ENCODE results near the gene LPAR6.

LPAR6 gene

DNA sequence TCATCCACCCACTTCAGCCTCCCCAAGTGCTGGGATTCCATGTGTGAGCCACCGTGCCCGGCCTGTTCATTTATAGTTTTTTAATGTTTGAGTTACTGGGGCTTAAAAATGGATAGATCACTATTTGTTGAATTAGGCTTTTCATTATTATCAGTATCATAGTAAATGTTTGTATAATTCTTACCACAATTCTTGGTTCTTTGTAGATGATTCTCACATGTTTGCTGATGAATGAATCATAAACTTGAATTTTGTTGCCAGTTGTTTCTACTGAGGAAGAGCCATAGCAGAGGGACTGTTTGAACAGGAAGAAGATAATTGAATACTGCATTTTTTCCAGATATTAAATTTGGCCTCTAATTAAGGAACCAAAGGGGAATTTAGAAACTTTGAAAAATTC lies 2.6 kb upstream of the LPAR6 start:
- no peak for DNase-seq (ENCODE audit: low read depth in 1 of 2, low spot score in 1 of 2)

DNA sequence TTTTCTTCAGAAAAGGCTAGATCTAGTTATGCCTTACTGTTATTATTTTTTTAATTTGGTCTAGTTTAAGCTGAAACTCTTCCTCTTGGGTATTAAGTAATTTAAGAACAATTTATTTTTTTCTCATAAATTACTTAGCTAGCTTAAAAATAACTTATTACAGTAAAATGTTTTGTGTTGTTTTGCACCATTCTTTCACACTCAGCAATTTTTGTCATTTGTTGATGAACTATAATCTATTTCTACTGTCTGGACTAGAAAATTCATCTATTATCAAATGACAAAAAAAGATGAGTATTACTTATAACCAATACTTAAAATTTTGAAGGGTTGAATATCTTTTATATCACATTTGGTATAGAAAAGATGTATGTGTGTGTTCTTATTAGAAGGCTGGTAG lies 1.6 kb upstream of the LPAR6 start:
- DNase-seq (ENCODE audit: low read depth in 1 of 2, low spot score in 1 of 2) = no peak

- no peak for DNase-seq (ENCODE audit: low read depth in 1 of 2, low spot score in 1 of 2)
These were observed 927 bp downstream of the LPAR6 start for GRCh38 chr13:48411841-48412531.

GRCh38 chr13:48411147-48411794 lies 1.6 kb downstream of the LPAR6 start:
- no peak for DNase-seq (ENCODE audit: low read depth in 1 of 2, low spot score in 1 of 2)

DNA sequence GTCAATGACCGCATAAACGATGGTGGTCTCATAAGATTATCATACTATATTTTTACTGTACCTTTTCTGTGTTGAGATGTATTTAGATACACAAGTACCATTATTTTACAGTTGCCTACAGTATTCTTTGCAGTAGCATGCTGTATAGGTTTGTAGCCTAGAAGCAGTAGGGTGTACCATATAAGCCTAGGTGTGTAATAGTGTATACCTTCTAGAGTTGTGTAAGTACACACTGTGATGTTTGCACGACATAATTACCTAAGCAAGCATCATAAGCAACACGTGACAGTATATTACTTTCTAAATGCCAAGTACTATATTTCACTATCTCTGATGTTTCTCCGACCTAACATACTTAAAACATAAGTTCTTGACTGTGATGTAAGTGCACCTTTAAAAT lies 2.7 kb downstream of the LPAR6 start:
- no peak for DNase-seq (ENCODE audit: low read depth in 1 of 2, low spot score in 1 of 2)

- DNase-seq (ENCODE audit: low read depth in 1 of 2, low spot score in 1 of 2) = no peak
These were observed 7.0 kb downstream of the LPAR6 start for GRCh38 chr13:48405875-48406274.

DNA sequence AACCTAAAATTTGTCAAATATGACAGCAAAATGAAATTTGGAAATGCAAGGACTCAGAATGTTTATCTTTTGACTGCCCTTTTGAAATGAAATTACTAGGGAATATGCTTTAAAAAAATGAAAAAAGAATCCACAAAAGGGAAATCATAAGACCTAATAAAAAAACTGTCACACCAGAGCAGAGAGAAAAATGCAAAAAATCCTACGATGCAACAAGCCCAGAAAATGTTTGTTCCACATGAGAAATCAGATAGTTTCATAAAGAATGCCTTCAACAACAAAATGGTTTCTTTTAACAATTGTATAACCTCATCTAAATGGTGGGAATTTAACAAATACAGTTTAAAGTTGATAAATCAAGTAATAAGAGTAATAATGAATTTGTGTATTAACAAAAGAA lies 8.0 kb downstream of the LPAR6 start:
- DNase-seq (ENCODE audit: low read depth in 1 of 2, low spot score in 1 of 2) = no peak

GRCh38 chr13:48403913-48404312 lies 9.0 kb downstream of the LPAR6 start:
- no peak for DNase-seq (ENCODE audit: low read depth in 1 of 2, low spot score in 1 of 2)

- DNase-seq (ENCODE audit: low read depth in 1 of 2, low spot score in 1 of 2) = no peak
These were observed 9.7 kb downstream of the LPAR6 start for GRCh38 chr13:48403151-48403631.

GRCh38 chr13:48402325-48402932 lies 10.5 kb downstream of the LPAR6 start:
- no peak for DNase-seq (ENCODE audit: low read depth in 1 of 2, low spot score in 1 of 2)

DNA sequence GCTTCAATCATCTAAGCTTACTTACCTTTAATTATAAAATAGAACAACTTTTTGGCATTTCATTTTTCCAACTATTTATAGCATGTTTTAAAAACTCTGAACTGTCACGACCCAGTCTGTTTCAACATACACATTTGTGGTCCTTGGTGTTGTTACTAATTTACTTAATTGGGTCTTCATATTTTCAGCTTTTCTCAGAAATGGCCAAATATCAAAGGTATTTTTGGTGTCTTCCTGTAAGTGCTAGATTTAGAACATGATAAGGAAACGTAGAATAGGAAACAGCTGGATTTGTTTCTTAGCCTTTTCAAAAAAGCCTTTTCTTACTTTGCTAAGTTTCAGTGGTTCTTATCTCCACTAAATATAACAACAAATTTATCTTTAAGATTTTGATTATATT lies 11.4 kb downstream of the LPAR6 start:
- DNase-seq (ENCODE audit: low read depth in 1 of 2, low spot score in 1 of 2) = no peak

GRCh38 chr13:48400850-48401291 lies 12.0 kb downstream of the LPAR6 start:
- no peak for DNase-seq (ENCODE audit: low read depth in 1 of 2, low spot score in 1 of 2)

GRCh38 chr13:48400090-48400694 lies 12.7 kb downstream of the LPAR6 start:
- no peak for DNase-seq (ENCODE audit: low read depth in 1 of 2, low spot score in 1 of 2)

DNA sequence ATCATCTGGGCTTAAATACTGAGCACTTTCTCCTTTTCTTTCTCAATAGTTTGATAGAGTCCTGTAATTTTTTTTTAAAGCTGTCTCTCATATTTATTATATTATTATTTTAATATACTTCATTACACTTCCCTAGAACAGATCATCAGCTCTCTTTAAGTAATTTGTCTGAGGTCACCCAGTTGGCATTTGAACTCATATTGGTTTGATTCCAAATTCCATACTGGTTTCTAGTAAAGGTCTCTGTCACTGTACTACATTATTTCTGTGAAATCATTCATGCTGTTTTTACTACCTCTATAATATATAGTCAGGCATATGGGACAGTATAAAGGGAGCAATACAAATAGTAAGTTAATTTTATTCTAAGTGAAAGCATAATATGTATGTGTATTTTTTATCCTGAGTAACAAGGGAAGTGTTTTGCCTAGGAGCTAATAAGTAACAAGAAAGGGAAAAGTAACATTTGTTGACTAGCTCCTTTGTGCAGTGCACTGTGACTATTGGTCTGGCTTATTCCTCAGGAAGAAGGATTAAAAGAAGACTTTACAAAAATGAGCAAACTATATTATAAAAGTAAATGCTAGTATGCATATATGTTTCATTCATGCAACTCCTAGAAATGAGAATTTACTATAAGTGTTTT lies 14.3 kb downstream of the LPAR6 start:
- no peak for DNase-seq (ENCODE audit: low read depth in 1 of 2, low spot score in 1 of 2)

GRCh38 chr13:48397744-48398143 lies 15.2 kb downstream of the LPAR6 start:
- DNase-seq (ENCODE audit: low read depth in 1 of 2, low spot score in 1 of 2) = no peak

DNA sequence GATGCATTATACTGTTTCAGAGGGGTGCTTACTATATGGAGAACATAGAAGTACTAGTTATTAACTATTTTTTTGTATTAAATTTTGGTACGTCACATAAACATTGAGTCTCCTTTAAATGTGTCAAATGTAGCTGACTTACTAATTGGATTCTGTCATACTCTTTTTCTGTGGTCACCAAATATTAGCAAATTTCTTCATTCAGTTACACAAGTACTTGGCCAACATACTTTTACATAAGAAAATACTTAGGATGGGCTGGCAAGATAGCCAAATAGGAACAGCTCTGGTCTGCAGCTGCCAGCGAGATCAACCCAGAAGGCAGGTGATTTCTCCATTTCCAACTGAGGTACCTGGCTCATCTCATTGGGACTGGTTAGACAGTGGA lies 19.2 kb downstream of the LPAR6 start:
- no peak for DNase-seq (ENCODE audit: low read depth in 1 of 2, low spot score in 1 of 2)

DNA sequence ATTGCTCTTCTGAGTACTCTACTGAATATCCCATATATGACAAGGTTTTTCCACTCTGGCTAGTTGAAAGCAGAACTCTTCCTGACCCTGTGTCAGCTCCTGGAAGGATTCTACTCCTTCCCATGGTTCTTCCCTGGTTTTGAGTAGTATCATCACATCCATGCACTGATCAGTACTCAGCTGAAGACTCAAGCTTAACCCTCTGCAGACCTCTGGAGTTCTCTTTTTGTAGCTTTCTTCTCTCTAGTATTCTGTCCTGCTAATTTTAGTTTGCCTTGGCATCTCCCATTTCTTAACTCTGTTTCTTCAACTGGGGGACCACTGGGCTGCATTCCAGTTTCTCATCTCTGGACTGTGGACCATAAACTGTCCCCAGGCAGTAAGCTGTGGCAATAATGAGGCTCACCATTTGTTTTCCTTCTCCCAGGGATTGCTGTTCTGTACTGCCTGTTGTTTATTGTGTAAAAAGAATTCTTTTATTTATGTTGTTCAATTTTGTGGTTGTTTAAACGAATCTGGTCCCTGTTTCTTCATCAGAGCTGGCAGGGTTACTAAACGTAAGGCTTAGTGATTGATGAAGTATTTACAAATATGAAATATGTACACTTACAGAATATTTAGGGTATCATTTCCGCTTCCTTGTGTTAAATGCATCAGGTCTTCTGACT lies 19.7 kb downstream of the LPAR6 start:
- DNase-seq (ENCODE audit: low read depth in 1 of 2, low spot score in 1 of 2) = no peak

DNA sequence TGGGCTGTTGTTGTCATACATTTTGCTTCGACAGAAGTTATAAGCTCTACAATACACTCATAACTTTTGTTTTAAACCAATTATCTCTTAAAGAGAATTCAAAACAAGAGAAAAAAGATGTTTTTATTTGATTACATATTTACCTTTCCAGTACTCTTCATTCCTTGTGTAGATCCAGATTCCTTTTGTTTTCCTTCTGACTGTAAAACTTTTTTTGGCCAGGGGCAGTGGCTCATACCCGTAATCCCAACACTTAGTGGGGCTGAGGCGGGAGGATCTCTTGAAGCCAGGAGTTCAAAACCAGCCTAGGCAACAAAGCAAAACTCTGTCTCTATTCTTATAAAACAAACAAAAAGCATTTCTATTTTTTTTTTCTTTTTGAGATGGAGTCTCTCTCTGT lies 21.7 kb downstream of the LPAR6 start:
- no peak for DNase-seq (ENCODE audit: low read depth in 1 of 2, low spot score in 1 of 2)

DNA sequence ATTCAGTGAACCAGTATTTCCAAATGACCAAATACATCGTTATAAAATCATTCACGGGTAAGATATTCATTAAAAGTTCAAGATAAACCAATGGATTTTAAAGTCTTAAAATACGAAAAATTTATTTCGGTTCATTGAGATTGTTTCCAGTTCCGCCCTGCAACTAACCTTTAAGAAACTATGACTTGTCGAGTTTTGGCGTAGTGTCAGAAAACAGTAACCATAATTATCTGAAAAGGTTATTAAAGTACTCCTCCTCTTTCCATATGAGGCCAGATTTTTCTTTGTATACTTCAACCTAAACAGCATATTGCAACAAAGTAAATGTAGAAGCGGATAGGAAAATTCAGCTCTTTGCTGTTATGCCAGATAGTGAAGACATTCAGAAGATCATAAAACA lies 26.1 kb downstream of the LPAR6 start:
- no peak for DNase-seq (ENCODE audit: low read depth in 1 of 2, low spot score in 1 of 2)

- DNase-seq (ENCODE audit: low read depth in 1 of 2, low spot score in 1 of 2) = no peak
These were observed 29.5 kb downstream of the LPAR6 start for GRCh38 chr13:48383384-48383783.

DNA sequence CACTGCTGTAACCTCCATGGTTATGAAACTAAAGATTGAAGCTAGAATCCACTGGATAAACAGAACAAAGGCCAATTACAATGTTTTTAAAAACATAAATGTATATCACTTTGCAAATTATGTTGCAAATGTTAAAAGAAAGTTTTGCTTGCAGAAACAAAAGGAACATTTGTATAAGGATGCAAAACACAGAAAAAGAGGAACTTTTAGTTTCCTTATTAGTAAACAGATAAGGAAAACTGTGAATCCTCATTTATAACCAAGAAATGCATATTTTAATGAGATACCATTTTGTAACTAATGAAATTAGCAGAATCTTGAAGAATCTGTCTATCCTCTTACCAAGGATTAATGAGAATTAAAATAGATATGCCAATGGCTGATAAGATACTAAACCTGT lies 32.3 kb downstream of the LPAR6 start:
- DNase-seq (ENCODE audit: low read depth in 1 of 2, low spot score in 1 of 2) = no peak
